ENCODE measurements around the gene S100A5. TPM values are rescaled to one million over a fixed set of nuclear protein-coding genes. Genes with fewer than 3 reads are reported as not detected.

S100A5 gene
- total RNA-seq, 2 donors from 2014 or later = not detected

DNA sequence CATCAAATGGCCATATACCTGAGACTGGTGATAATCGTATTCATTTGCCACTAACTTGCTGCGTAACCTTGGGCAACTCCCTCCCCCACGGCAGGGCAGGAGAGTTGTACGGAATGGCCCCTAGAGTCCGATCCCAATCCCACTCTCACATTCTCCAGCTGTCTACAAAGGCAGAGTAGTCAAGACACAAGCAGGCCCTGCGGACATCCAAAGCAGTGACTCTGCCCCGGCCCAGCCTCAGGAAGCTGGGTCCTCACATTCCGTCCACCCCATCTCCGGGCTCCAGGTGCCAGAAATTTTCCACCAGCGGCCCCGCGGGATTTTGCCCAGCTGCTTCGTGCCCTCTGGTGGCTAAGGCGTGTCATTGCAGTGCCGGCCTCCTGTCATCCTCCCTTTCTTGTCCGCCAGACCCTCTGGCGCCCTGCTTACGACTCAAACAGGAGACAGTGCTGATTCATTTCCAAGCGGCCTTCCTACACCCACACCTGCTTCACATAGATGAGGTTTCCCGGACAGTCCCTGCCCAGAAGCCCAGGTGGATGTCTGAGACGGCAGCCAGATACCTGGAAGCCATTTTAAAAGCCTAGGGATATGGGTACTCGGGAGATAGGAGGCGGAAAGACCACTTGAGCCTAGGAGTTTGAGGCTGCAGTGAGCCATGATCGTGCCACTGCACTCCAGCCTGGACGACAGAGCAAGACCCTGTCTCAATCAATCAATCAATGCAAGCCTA lies 27.8 kb upstream of the S100A5 start:
- TF ChIP-seq, protein P1, sequence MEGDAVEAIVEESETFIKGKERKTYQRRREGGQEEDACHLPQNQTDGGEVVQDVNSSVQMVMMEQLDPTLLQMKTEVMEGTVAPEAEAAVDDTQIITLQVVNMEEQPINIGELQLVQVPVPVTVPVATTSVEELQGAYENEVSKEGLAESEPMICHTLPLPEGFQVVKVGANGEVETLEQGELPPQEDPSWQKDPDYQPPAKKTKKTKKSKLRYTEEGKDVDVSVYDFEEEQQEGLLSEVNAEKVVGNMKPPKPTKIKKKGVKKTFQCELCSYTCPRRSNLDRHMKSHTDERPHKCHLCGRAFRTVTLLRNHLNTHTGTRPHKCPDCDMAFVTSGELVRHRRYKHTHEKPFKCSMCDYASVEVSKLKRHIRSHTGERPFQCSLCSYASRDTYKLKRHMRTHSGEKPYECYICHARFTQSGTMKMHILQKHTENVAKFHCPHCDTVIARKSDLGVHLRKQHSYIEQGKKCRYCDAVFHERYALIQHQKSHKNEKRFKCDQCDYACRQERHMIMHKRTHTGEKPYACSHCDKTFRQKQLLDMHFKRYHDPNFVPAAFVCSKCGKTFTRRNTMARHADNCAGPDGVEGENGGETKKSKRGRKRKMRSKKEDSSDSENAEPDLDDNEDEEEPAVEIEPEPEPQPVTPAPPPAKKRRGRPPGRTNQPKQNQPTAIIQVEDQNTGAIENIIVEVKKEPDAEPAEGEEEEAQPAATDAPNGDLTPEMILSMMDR (IDR thresholded peaks at IDR 0.05) = peak; percentile 99 to 100
- Histone ChIP-seq H3K36me3 (no peaks in the 10 kb centered on the region), H3K27ac (peak overlapping the region; percentile 84 to 89), H3K27me3 (no peaks in the 10 kb centered on the region), H3K4me1 (peaks cover 0 to 56% of the 10 kb centered on the region in 2 donors), H3K9me3 (no peaks in the 10 kb centered on the region), H3K4me3 (peak overlapping the region; percentile 10 to 23)
- DNase-seq (ENCODE audit: low spot score) = peak; percentile 94

DNA sequence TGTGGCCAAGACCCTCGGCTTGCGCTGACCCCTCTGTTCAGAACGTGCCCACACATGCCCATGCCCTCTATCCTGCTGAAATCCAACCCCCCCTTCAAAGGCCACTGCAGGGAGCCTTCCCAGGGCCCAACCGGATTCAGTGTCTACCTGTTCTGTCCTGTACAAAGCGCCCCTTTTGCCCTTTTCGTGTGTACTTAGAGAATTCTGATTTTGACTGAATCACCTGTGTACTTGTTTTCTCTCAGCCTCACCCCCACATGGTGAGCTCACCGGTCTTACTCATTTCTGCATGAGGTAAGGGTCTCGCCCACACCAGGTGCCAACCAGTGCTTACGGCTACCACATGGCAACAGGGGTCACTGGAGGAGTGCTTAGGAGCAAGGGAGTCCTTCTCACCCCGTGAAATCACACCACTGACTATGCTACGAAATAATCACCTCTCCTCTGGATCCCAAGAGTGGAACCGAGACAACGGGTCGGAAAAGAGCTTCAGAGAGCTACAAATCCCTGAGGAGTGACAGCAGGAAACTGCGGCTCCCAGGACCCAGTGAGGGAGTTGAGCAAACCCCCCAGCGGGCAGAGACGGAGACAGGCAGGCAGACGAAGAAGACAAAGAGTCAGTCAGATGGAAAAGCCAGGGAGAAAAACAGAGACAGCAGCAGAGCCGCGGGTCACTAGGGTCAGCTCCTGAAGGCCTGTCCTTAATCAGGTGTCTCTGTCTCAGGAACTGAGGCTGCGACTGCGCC lies 27.1 kb upstream of the S100A5 start:
- Histone ChIP-seq H3K4me3 (peak overlapping the region in 1 of 2 donors; percentile 23), H3K27ac (peak overlapping the region; percentile 84 to 89), H3K4me1 (peaks cover 0 to 50% of the 10 kb centered on the region in 2 donors), H3K36me3 (no peaks in the 10 kb centered on the region), H3K27me3 (no peaks in the 10 kb centered on the region), H3K9me3 (no peaks in the 10 kb centered on the region)
- no peak for DNase-seq (ENCODE audit: low spot score)
- TF ChIP-seq, protein P1 (IDR thresholded peaks at IDR 0.05) = no peak

DNA sequence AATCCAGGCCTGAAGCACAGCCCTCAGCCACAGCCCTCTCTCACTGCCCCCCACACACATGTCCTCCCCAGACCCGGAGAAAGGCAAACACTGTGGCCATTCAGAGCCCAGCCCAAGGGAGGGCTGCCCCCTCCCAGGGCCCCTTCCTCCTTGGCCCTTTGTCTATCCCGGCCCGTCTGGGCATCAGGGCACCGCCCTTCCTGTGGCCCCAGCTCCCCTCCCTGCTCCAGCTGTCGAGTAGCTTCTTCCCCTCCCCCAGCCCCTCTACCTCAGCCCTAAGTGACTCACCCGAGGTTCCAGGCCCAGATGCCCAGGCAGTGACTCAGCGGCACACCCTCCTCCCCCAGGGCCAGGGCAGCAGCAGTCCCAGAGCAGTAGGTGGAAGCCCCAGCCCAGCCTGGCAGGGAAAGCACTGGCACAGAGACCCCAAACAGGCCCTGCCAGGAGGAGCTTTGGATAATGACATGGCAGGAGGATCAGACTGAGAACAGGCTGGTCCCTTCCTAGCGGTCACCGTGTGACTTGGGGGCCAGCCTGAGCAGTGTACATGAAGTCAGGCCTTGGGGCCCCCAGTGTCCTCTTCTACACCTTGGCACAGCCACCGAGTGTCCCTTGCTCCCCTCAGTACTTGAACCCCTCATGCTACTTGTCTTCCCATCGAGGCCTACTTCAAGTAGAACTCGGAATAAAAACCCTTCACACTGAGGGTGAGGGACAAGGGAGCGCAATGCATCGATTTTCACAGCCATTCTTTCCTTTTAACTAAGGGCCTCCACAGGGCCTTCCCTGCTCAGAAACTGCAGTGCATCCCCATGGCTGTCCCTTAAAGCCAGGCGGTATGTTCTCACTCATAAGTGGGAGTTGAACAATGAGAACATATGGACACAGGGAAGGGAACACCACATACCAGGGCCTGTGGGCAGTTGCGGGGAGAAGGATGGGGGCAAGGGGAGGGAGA lies 26.0 kb upstream of the S100A5 start:
- Histone ChIP-seq H3K27me3 (no peaks in the 10 kb centered on the region), H3K4me3 (no peak overlapping the region), H3K27ac (peak overlapping the region; percentile 84 to 89), H3K36me3 (no peaks in the 10 kb centered on the region), H3K4me1 (peaks cover 0 to 41% of the 10 kb centered on the region in 2 donors), H3K9me3 (no peaks in the 10 kb centered on the region)
- TF ChIP-seq, protein P1 (IDR thresholded peaks at IDR 0.05) = no peak
- DNase-seq (ENCODE audit: low spot score) = peak; percentile 98

DNA sequence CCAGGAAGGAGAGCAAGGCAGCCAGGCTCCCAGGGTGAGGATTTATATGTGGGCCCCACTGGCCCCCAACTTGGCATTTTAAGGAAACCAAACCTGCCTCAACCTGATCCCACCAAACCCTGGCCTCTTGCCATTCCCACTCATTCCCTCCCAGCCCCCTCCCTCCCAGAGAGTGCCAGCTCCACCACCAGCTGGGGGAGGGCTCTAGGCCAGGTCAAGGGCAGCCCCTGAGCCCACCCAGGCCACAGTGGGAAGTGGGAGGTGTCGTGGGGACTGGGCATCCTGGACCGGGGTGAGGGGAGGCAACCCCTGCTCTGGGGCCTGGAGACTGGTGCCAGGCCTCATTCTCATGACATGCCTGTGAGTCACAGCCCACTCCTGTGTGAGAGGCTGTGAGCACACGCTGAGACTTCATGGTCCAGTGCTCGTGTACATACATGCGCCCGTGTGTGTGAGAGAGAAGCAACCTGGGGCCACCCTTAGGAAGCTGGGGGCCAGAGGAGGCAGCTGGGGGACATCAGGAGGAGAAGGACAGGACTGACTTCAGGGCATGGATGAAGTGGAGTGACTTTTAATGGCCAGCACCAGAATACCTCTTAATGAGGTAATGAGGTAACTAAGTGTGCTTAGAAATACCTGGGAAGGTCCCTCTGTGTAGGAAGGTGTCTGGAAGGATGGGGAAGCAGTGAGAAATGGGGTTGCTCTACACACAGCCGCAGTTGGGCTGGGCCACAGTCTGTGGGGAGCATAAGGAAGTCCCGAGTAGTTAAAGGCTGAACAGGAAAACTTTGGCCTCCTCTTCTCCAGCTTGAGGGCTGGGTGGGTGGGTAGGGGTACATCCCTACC lies 25.0 kb upstream of the S100A5 start, which contains the start of gene S100A2:
S100A2 (minus strand) TSS at position 316 of the 846 bp plus-strand sequence. CDS start 1,967 bp downstream, outside the sequence.
- H3K27me3 ChIP-seq = no peaks in the 10 kb centered on the region
- peak within 1 kb of the TSS; percentile 84 to 89 for H3K27ac ChIP-seq
- DNase-seq (ENCODE audit: low spot score) = peak; percentile 76
- H3K4me3 ChIP-seq = no peak within 1 kb of the TSS
- H3K9me3 ChIP-seq = no peaks in the 10 kb centered on the region
- H3K4me1 ChIP-seq = peaks cover 0 to 41% of the 10 kb centered on the region in 2 donors
- TF ChIP-seq, protein P1 (IDR thresholded peaks at IDR 0.05) = no peak
- no peaks in the 10 kb centered on the region for H3K36me3 ChIP-seq

Data from right atrium auricular region (tissue), 2 donors.